Measurements from ENCODE around the gene MOB3B.
A peak's percentile ranks its signal among the peaks of the same experiment; 100 is the strongest.
"Not testable (repeated sequence)": the region's sequence is repeated elsewhere in the genome, so short reads cannot be mapped to it uniquely, and the experiment has no call there.

The MOB3B gene

GRCh38 chr9:27476870-27477515, 52.6 kb downstream of the MOB3B start:
- DNase-seq (ENCODE audit: low spot score) (no peak), FAIRE-seq (peak; percentile 37)

GRCh38 chr9:27475057-27475595, 54.5 kb downstream of the MOB3B start:
- DNase-seq (ENCODE audit: low spot score) (no peak), FAIRE-seq (no peak)

- no peak for FAIRE-seq
- no peak for DNase-seq (ENCODE audit: low spot score)
These were observed 55.3 kb downstream of the MOB3B start for GRCh38 chr9:27474305-27474704.

- FAIRE-seq = peak; percentile 83
- no peak for DNase-seq (ENCODE audit: low spot score)
These were observed 56.5 kb downstream of the MOB3B start for GRCh38 chr9:27473111-27473529.

GRCh38 chr9:27472195-27472594, 57.4 kb downstream of the MOB3B start:
- FAIRE-seq (no peak), DNase-seq (ENCODE audit: low spot score) (no peak)

GRCh38 chr9:27471789-27472188, 57.8 kb downstream of the MOB3B start:
- DNase-seq (ENCODE audit: low spot score) (no peak), FAIRE-seq (no peak)

GRCh38 chr9:27471366-27471765, 58.2 kb downstream of the MOB3B start:
- DNase-seq (ENCODE audit: low spot score) (no peak), FAIRE-seq (peak; percentile 5)

- DNase-seq (ENCODE audit: low spot score) (no peak), FAIRE-seq (no peak)
These were observed 59.2 kb downstream of the MOB3B start for GRCh38 chr9:27470291-27470856.

GRCh38 chr9:27469550-27469949, 60.1 kb downstream of the MOB3B start:
- FAIRE-seq (peak; percentile 40), DNase-seq (ENCODE audit: low spot score) (no peak)

- peak; percentile 81 for FAIRE-seq
- no peak for DNase-seq (ENCODE audit: low spot score)
These were observed 61.0 kb downstream of the MOB3B start for GRCh38 chr9:27468462-27469110.

- FAIRE-seq (peak; percentile 71), DNase-seq (ENCODE audit: low spot score) (no peak)
These were observed 61.6 kb downstream of the MOB3B start for GRCh38 chr9:27468000-27468399.

GRCh38 chr9:27467486-27467885, 62.1 kb downstream of the MOB3B start:
- FAIRE-seq = peak; percentile 90
- DNase-seq (ENCODE audit: low spot score) = no peak

- FAIRE-seq; DNase-seq (ENCODE audit: low spot score): not testable (repeated sequence)
These were observed 63.1 kb downstream of the MOB3B start for GRCh38 chr9:27466516-27466915.

GRCh38 chr9:27464950-27465349, 64.7 kb downstream of the MOB3B start:
- DNase-seq (ENCODE audit: low spot score); FAIRE-seq: not testable (repeated sequence)

- FAIRE-seq (no peak), DNase-seq (ENCODE audit: low spot score) (no peak)
These were observed 66.8 kb downstream of the MOB3B start for GRCh38 chr9:27462846-27463245.

GRCh38 chr9:27462434-27462833, 67.2 kb downstream of the MOB3B start:
- no peak for DNase-seq (ENCODE audit: low spot score)
- FAIRE-seq = peak; percentile 48

- DNase-seq (ENCODE audit: low spot score) (no peak), FAIRE-seq (peak; percentile 62)
These were observed 69.2 kb downstream of the MOB3B start for GRCh38 chr9:27460226-27461023.

GRCh38 chr9:27457445-27457844, 72.2 kb downstream of the MOB3B start:
- FAIRE-seq = no peak

GRCh38 chr9:27453860-27454553, 75.6 kb downstream of the MOB3B start:
- FAIRE-seq = peak; percentile 84
- no peak for DNase-seq (ENCODE audit: low spot score)

More at GRCh38 chr9:27457445-27457844, 72.2 kb downstream of the MOB3B start:
- no peak for DNase-seq (ENCODE audit: low spot score)

GRCh38 chr9:27451207-27451797, 78.3 kb downstream of the MOB3B start:
- DNase-seq (ENCODE audit: low spot score) (no peak), FAIRE-seq (peak; percentile 63)

- FAIRE-seq (no peak), DNase-seq (ENCODE audit: low spot score) (no peak)
These were observed 78.9 kb downstream of the MOB3B start for GRCh38 chr9:27450752-27451151.
